Glutamatergic neuron (in vitro differentiated cells): ENCODE results near the gene FOS. TPM values are rescaled to one million over a fixed set of nuclear protein-coding genes. Genes with fewer than 3 reads are reported as not detected.

ENCODE experiments used
- DNase-seq: peaks from one replicate; pipeline ENCODE4 v3.0.0; 2022
- H3K27ac Mint-ChIP-seq: one replicate; pipeline ENCODE4 v1.8.0; 2020; ENCODE audit warnings: mild to moderate bottlenecking, mixed read lengths, inconsistent platforms; ENCODE audit not compliant: unreplicated experiment
- H3K27me3 Mint-ChIP-seq: one replicate; pipeline ENCODE4 v1.8.0; 2020; ENCODE audit warnings: mild to moderate bottlenecking, moderate library complexity, mixed read lengths, inconsistent platforms; ENCODE audit not compliant: unreplicated experiment
- H3K36me3 Mint-ChIP-seq: one replicate; pipeline ENCODE4 v1.8.0; 2020; ENCODE audit warnings: mild to moderate bottlenecking, mixed read lengths, inconsistent platforms; ENCODE audit not compliant: unreplicated experiment
- H3K4me1 Mint-ChIP-seq: one replicate; pipeline ENCODE4 v1.8.0; 2020; ENCODE audit warnings: mild to moderate bottlenecking, low read depth, mixed read lengths, inconsistent platforms; ENCODE audit not compliant: unreplicated experiment
- H3K4me3 Mint-ChIP-seq: one replicate; pipeline ENCODE4 v1.8.0; 2020; ENCODE audit warnings: mild to moderate bottlenecking, mixed read lengths, inconsistent platforms; ENCODE audit not compliant: unreplicated experiment
- H3K9me3 Mint-ChIP-seq: one replicate; pipeline ENCODE4 v1.8.0; 2020; ENCODE audit warnings: mild to moderate bottlenecking, moderate library complexity, mixed read lengths, inconsistent platforms; ENCODE audit not compliant: unreplicated experiment
- CTCF ChIP-seq: fragments of 200-600 bp; sonication (generic); IDR thresholded peaks from one replicate; pipeline ENCODE4 v1.5.0; 2021; ENCODE audit not compliant: partially characterized antibody, unreplicated experiment
- long read RNA-seq: library from polyadenylated mRNA; unstranded; transcript quantifications from one replicate; pipeline ENCODE4 v2.0.0, GENCODE V29; 2020; ENCODE audit not compliant: unreplicated experiment
- total RNA-seq: library from RNA; stranded (reverse); fragmentation: NEBNext Ultra II Directional; extraction: Animal tissue kit (Norgen Biotek cat#: 25700); gene quantifications from one replicate; pipeline ENCODE4 v1.2.1, GENCODE V29; 2021; ENCODE audit not compliant: unreplicated experiment

The FOS gene
- 2.9 TPM for total RNA-seq
- long read RNA-seq, partial matches to known transcripts: 0 of 1 reads
- long read RNA-seq, other reads (novel, unspliced or antisense): 0 of 1 reads

DNA sequence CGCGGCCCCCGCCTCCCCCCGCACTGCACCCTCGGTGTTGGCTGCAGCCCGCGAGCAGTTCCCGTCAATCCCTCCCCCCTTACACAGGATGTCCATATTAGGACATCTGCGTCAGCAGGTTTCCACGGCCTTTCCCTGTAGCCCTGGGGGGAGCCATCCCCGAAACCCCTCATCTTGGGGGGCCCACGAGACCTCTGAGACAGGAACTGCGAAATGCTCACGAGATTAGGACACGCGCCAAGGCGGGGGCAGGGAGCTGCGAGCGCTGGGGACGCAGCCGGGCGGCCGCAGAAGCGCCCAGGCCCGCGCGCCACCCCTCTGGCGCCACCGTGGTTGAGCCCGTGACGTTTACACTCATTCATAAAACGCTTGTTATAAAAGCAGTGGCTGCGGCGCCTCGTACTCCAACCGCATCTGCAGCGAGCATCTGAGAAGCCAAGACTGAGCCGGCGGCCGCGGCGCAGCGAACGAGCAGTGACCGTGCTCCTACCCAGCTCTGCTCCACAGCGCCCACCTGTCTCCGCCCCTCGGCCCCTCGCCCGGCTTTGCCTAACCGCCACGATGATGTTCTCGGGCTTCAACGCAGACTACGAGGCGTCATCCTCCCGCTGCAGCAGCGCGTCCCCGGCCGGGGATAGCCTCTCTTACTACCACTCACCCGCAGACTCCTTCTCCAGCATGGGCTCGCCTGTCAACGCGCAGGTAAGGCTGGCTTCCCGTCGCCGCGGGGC is at the start of gene FOS:
TSS of gene FOS (plus strand) at position 407 of the 731 bp plus-strand sequence. CDS start at position 562, 155 bp downstream.
- H3K9me3 Mint-ChIP-seq: peaks cover 7% of the 10 kb centered on the region
- peaks cover 15% of the 10 kb centered on the region for H3K27me3 Mint-ChIP-seq
- H3K27ac Mint-ChIP-seq: peak within 1 kb of the TSS; percentile 84
- no peak for TF ChIP-seq CTCF
- H3K4me3 Mint-ChIP-seq: peak within 1 kb of the TSS; percentile 86
- H3K36me3 Mint-ChIP-seq: peaks cover 6% of the 10 kb centered on the region
- peak; percentile 78 for DNase-seq
- H3K4me1 Mint-ChIP-seq: no peaks in the 10 kb centered on the region

- Mint-ChIP-seq H3K9me3 (peaks cover 8% of the 10 kb centered on the region), H3K27ac (no peak overlapping the region), H3K27me3 (peaks cover 4% of the 10 kb centered on the region), H3K4me3 (no peak overlapping the region), H3K4me1 (no peaks in the 10 kb centered on the region), H3K36me3 (peaks cover 3% of the 10 kb centered on the region)
- TF ChIP-seq CTCF: no peak
- no peak for DNase-seq
These were observed 48.9 kb upstream of the FOS start for GRCh38 chr14:75229661-75230139.

- Mint-ChIP-seq H3K4me1 (no peaks in the 10 kb centered on the region), H3K27me3 (peaks cover 4% of the 10 kb centered on the region), H3K9me3 (peaks cover 8% of the 10 kb centered on the region), H3K4me3 (no peak overlapping the region), H3K36me3 (peaks cover 3% of the 10 kb centered on the region), H3K27ac (no peak overlapping the region)
- TF ChIP-seq CTCF: peak; percentile 53
- DNase-seq: no peak
These were observed 48.4 kb upstream of the FOS start for GRCh38 chr14:75230140-75230792.

- H3K4me1 Mint-ChIP-seq: no peaks in the 10 kb centered on the region
- H3K9me3 Mint-ChIP-seq: peaks cover 7% of the 10 kb centered on the region
- H3K36me3 Mint-ChIP-seq: peaks cover 3% of the 10 kb centered on the region
- no peak overlapping the region for H3K27ac Mint-ChIP-seq
- peaks cover 4% of the 10 kb centered on the region for H3K27me3 Mint-ChIP-seq
- TF ChIP-seq CTCF: no peak
- DNase-seq: no peak
- H3K4me3 Mint-ChIP-seq: no peak overlapping the region
These were observed 47.3 kb upstream of the FOS start for GRCh38 chr14:75231320-75231719.

- peaks cover 7% of the 10 kb centered on the region for H3K27me3 Mint-ChIP-seq
- no peak overlapping the region for H3K4me3 Mint-ChIP-seq
- no peak for TF ChIP-seq CTCF
- peaks cover 3% of the 10 kb centered on the region for H3K36me3 Mint-ChIP-seq
- no peak overlapping the region for H3K27ac Mint-ChIP-seq
- peaks cover 6% of the 10 kb centered on the region for H3K4me1 Mint-ChIP-seq
- peaks cover 8% of the 10 kb centered on the region for H3K9me3 Mint-ChIP-seq
- DNase-seq: no peak
These were observed 46.4 kb upstream of the FOS start for GRCh38 chr14:75232191-75232590.
